Measurements from ENCODE around the gene ZNF511.

DNA sequence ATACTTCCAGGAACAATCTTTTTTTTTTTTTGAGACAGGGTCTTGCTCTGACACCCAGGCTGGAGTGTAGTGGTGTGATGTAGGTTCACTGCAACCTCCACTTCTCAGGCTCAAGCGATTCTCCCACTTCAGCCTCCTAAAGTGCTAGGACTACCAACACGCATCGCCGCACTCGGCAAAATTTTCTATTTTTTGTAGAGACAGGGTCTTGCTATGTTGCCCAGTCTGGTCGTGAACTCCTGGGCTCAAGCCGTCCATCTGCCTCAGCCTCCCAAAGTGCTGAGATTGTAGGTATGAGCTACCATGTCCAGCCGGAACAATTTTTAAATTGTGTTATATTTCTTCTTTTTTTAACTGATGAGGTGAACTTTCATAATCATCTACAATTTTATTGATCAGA is 2.1 kb downstream of the ZNF511 start:
- TF ChIP-seq, protein P1, sequence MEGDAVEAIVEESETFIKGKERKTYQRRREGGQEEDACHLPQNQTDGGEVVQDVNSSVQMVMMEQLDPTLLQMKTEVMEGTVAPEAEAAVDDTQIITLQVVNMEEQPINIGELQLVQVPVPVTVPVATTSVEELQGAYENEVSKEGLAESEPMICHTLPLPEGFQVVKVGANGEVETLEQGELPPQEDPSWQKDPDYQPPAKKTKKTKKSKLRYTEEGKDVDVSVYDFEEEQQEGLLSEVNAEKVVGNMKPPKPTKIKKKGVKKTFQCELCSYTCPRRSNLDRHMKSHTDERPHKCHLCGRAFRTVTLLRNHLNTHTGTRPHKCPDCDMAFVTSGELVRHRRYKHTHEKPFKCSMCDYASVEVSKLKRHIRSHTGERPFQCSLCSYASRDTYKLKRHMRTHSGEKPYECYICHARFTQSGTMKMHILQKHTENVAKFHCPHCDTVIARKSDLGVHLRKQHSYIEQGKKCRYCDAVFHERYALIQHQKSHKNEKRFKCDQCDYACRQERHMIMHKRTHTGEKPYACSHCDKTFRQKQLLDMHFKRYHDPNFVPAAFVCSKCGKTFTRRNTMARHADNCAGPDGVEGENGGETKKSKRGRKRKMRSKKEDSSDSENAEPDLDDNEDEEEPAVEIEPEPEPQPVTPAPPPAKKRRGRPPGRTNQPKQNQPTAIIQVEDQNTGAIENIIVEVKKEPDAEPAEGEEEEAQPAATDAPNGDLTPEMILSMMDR (conservative IDR thresholded peaks at IDR 0.05; ENCODE audit: low read length): no peak
- TF ChIP-seq EZH2phosphoT487 (IDR thresholded peaks at IDR 0.05; ENCODE audit: borderline replicate concordance, low read depth, low read length): no peak

All from OCI-LY7 (cell line).